Measurements from ENCODE around the gene STX8.

- TF ChIP-seq ZNF544 (tag by site-specific recombination; IDR thresholded peaks at IDR 0.05) (no peak), ZNF341 (tag by site-specific recombination; IDR thresholded peaks at IDR 0.05; ENCODE audit: low read depth) (no peak)
Observed at GRCh38 chr17:9236286-9237052, 339.2 kb downstream of the STX8 start.

All from HEK293 (cell line).